ENCODE data around the gene DEUP1.

GRCh38 chr11:93322207-93322606 is 8.3 kb upstream of the DEUP1 start:
- TF ChIP-seq, protein P1, sequence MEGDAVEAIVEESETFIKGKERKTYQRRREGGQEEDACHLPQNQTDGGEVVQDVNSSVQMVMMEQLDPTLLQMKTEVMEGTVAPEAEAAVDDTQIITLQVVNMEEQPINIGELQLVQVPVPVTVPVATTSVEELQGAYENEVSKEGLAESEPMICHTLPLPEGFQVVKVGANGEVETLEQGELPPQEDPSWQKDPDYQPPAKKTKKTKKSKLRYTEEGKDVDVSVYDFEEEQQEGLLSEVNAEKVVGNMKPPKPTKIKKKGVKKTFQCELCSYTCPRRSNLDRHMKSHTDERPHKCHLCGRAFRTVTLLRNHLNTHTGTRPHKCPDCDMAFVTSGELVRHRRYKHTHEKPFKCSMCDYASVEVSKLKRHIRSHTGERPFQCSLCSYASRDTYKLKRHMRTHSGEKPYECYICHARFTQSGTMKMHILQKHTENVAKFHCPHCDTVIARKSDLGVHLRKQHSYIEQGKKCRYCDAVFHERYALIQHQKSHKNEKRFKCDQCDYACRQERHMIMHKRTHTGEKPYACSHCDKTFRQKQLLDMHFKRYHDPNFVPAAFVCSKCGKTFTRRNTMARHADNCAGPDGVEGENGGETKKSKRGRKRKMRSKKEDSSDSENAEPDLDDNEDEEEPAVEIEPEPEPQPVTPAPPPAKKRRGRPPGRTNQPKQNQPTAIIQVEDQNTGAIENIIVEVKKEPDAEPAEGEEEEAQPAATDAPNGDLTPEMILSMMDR (IDR thresholded peaks at IDR 0.05): no peak
- TF ChIP-seq POLR2AphosphoS5 (IDR thresholded peaks at IDR 0.05): no peak

Measured in breast epithelium (tissue), 3 donors.